AG10803 (cell line): ENCODE data around the gene PRKG2.

Experiments used
- DNase-seq: peaks from one replicate; pipeline ENCODE4 v3.0.0; 2010; ENCODE audit warnings: low read depth
- H3K4me3 ChIP-seq: 2 replicates; pipeline ENCODE4 v1.5.1; 2011; ENCODE audit warnings: mild to moderate bottlenecking, low read length, control low read depth
- CTCF ChIP-seq: conservative IDR thresholded peaks from 2 replicates; pipeline ENCODE4 v1.5.1; 2011; ENCODE audit warnings: mild to moderate bottlenecking, low read length, control low read depth, inconsistent platforms

Gene PRKG2

GRCh38 chr4:81214144-81214880 is 710 bp downstream of the PRKG2 start:
- peak overlapping the region; percentile 59 for H3K4me3 ChIP-seq
- DNase-seq = peak; percentile 31
- TF ChIP-seq CTCF = no peak

GRCh38 chr4:81213671-81214070 is 1.4 kb downstream of the PRKG2 start:
- no peak for TF ChIP-seq CTCF
- DNase-seq = no peak
- no peak overlapping the region; the same call in 1 of the 2 replicates for H3K4me3 ChIP-seq

- peak; percentile 55 for DNase-seq
- no peak for TF ChIP-seq CTCF
Measured at GRCh38 chr4:81211956-81212355, 3.1 kb downstream of the PRKG2 start.

GRCh38 chr4:81207828-81208227 is 7.2 kb downstream of the PRKG2 start:
- no peak overlapping the region for H3K4me3 ChIP-seq
- DNase-seq = peak; percentile 98
- TF ChIP-seq CTCF = no peak

More at GRCh38 chr4:81211956-81212355, 3.1 kb downstream of the PRKG2 start:
- H3K4me3 ChIP-seq = no peak overlapping the region

- no peak for DNase-seq
- H3K4me3 ChIP-seq = no peak overlapping the region
- TF ChIP-seq CTCF = no peak
Measured at GRCh38 chr4:81205302-81205701, 9.7 kb downstream of the PRKG2 start.

GRCh38 chr4:81204571-81204970 is 10.5 kb downstream of the PRKG2 start:
- no peak for DNase-seq
- no peak for TF ChIP-seq CTCF
- no peak overlapping the region for H3K4me3 ChIP-seq

- no peak overlapping the region for H3K4me3 ChIP-seq
- no peak for TF ChIP-seq CTCF
- DNase-seq = no peak
Measured at GRCh38 chr4:81199831-81200230, 15.2 kb downstream of the PRKG2 start.
